Ecto neural progenitor cell (in vitro differentiated cells): Measurements from ENCODE around the gene ACSL1.
A peak's percentile ranks its signal among the peaks of the same experiment; 100 is the strongest.
"Not testable (repeated sequence)": the region's sequence is repeated elsewhere in the genome, so short reads cannot be mapped to it uniquely, and the experiment has no call there.

Experiments
- DNase-seq: peaks from one replicate; pipeline ENCODE4 v3.0.0-alpha.2; 2018; ENCODE audit warnings: low spot score

Gene ACSL1

GRCh38 chr4:184785813-184786212 is 40.0 kb downstream of the ACSL1 start:
- no peak for DNase-seq

GRCh38 chr4:184784628-184785257 is 41.0 kb downstream of the ACSL1 start:
- DNase-seq, result no peak

DNA sequence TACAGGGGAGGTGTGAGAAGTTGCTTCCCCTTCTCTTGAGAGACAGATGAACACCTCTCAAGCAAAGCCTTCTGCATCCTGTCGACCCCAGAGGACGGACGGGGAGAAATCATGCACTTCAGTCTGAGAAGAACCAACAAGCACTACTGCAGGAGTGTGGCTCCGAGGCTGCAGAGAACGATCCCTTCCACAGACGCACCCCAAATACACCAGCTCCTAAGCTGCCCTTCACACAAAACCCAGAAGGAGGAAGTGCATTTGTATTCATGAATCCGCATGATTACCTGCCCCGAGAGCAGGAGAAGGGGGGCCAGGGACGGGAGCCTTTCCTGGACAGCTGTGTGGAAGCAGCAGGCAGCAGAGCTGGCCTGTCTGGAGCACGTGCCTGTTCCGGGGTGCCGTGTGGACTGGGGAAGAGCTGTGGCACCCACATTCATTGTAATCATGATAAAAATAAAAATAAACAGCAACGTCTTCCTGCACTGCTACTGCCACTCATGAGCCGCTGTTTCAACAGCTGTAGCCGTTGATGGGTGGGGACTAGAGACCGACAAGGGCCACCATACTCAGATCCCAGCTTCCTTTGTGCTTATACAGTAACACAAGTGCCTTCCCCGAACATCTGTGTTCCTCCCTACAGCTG is 42.9 kb downstream of the ACSL1 start:
- no peak for DNase-seq

GRCh38 chr4:184779160-184779559 is 46.6 kb downstream of the ACSL1 start:
- not testable (repeated sequence) for DNase-seq

DNA sequence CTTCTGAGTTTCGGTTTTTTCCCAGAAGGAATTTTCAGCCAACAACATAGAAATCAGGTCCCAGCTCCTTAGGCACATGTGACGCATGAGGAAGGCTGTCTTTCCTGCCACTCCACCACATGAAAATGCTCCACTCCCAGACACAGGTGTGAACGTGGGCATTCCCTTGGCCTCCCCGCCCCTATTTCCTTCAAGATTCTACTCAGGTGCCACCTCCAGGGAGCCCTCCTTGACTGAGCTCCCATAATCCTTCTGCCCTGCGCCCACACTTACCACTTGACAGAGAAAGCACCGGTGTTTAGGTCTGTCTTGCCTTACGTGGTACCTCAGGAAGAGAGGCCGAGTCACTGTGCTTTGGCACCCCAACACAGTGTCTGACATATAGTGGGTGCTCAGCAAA is 47.4 kb downstream of the ACSL1 start:
- no peak for DNase-seq

DNA sequence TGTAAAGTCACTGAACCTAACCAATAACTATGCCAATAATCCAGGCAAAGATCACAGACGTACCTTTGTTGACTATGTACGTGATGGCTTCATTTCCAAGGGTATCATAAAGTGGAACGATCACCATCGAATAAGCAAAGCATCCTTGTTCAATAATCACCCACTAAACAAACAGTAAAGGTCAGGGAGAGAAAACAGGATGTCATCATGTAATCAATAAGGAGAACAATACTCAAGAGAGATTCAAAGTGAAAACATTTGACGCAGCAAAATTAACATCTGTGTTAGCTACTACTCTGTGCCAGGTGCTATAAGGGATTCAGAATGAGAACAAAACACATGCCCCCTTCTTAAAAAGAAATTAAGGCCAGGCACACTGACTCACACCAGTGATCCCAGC is 48.9 kb downstream of the ACSL1 start:
- DNase-seq, result no peak

DNA sequence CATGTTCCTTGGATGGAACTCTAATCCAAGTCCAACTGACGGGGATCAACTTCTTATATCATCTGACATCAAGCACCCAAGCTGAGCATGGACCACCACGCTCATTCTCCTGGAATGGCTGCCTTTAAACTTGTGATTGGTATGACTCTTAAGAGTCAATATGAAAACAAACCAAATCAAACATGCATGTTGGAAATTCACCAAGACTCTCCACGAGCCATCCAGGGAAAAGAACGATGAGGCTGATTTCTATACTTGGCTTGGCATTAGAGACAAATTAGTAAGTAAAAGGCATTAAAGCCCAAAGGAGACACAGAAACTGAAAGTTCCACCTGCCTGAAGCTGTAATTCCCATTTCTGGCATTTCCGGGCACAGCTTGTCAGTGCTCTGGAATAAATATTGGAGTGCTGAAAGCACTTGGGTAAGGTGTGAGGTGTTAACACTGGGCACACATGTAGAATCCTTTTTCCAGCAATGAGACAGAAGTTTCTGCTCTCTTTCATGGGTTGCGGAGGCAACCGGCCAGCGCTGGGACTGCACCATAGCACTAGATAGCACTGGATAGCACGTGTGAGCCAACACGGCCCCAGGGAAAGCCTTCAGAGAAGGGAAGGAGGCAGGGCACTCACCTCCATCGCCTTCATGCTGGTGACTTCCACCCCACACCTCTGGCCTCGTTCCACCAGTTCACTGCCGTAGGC is 49.8 kb downstream of the ACSL1 start:
- no peak for DNase-seq

DNA sequence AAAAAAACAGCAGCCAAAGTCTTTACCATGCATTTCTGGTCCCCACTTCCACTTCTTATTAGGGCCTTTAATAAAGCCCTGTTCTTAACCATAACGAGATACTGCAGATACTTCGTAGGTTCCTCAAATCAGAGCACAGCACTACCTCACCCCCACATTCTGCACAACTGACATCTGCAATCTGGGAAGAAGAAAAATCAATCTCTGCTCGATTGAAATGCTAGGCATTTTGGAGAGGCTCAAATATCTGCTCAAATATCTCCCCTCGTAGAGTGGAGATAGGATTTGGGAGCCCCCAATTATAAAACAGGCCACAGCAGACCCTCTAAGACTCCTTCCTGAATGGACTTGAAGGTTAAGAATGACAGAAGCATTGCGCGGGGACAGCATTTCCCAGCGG is 51.6 kb downstream of the ACSL1 start:
- DNase-seq, result no peak

- no peak for DNase-seq
Measured at GRCh38 chr4:184771416-184771815, 54.4 kb downstream of the ACSL1 start.

- DNase-seq, result no peak
Measured at GRCh38 chr4:184769141-184769765, 56.5 kb downstream of the ACSL1 start.

DNA sequence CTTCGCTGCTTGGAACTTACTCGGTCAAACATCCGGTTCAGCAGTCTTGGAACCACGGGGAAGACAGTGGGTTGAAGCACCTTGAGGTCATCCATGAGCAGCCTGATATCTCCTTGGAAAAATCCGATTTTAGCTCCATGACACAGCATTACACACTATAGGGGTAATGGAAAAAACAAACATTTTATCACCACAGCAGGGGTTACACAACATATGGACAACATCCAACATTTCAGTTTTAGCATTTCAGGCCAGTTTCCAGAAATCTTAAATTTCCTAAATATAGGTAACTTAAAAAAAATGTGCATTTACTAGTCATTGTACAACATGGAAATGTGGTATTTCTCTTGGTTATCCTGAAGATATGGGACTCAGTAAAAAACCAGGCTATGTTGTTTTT is 57.5 kb downstream of the ACSL1 start:
- no peak for DNase-seq

DNA sequence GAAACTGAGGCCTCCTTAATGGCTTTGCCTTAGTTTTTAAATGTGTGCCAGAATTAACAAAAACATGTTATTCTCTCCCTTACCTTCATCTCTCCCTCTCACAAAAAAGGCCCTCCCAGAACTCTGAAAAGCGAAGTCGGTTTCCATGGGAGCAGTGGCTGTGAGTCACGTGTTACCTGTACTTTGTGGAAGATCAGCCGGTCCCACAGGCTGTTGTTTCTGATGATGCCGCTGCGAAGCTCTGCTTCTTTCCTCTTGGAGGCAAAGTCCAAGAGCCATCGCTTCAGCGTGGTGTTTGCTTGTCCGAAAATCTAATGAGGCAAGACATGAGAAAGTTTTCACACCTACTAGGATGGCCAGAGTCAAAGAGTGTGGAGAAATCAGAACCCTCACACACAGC is 59.3 kb downstream of the ACSL1 start:
- DNase-seq, result no peak

GRCh38 chr4:184765473-184766340 is 60.1 kb downstream of the ACSL1 start:
- DNase-seq, result peak; percentile 51

DNA sequence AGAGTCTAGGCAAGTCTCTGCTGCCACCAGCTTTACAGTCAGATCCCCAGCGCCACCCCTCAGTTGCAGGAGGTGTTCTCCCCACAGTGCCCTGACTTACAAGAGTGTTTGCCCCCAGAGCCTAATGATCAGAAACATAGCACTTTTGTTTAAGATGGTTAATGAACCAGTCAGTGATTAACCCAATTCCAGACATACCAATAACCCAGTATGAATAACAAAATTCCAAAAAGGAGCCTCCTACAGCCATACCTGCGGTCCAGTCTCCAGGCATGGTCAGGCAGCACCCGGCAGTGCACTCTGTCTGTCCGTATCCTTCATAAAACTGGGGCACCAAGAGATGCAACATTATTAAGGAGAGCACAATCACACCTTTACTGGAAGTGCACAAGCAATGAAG is 61.2 kb downstream of the ACSL1 start:
- DNase-seq, result no peak

DNA sequence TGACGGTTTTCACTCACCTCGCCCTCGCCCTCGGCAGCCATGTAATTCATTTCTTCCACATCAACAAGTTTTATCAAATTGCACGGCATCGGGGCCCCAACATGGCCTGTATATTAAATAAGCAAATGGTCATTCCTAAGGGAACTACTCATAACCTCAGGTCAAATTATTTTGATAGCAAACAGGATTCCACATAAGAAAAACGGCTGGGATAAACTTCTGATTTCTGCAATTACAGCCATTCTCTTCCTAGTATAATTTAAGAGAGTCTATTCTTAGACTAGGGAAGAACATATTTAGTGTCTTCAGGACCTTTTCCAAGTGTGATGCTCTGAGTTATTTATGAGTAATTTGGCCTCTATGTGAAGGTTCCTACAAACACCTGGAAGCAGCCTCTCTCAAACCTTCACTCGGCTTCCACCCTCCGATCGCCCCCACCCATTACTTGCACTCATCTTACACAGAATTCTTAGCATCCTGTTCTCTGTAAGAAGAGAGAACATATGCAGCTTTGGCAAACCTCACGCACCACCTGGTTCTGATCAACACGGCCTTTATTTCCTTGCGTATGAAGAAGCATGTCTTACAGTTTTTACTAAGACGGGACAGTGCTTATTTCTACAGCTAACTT is 62.5 kb downstream of the ACSL1 start:
- no peak for DNase-seq

DNA sequence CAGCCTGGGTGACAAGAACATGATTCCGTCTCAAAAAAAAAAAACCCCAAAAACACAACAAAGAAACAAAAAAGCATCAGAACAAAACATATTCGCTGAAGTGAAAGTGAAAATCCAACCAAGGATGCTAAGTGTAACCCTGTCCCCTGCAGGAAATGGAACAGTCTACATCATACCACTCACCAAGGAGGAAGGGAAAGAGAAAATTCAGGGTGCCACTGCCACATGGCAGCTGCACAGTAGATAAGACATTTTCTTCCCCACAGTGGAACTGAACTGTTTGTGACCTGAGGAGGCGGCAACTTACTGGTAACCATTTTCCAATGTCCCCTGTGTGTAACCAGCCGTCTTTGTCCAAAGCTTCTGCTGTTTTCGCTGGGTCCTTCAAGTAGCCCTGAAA is 63.7 kb downstream of the ACSL1 start:
- DNase-seq, result no peak

GRCh38 chr4:184760681-184761080 is 65.1 kb downstream of the ACSL1 start:
- no peak for DNase-seq

- no peak for DNase-seq
Measured at GRCh38 chr4:184757810-184758209, 68.0 kb downstream of the ACSL1 start.

GRCh38 chr4:184756399-184756798 is 69.4 kb downstream of the ACSL1 start:
- DNase-seq, result no peak

- DNase-seq, result no peak
Measured at GRCh38 chr4:184755278-184755677, 70.5 kb downstream of the ACSL1 start.

DNA sequence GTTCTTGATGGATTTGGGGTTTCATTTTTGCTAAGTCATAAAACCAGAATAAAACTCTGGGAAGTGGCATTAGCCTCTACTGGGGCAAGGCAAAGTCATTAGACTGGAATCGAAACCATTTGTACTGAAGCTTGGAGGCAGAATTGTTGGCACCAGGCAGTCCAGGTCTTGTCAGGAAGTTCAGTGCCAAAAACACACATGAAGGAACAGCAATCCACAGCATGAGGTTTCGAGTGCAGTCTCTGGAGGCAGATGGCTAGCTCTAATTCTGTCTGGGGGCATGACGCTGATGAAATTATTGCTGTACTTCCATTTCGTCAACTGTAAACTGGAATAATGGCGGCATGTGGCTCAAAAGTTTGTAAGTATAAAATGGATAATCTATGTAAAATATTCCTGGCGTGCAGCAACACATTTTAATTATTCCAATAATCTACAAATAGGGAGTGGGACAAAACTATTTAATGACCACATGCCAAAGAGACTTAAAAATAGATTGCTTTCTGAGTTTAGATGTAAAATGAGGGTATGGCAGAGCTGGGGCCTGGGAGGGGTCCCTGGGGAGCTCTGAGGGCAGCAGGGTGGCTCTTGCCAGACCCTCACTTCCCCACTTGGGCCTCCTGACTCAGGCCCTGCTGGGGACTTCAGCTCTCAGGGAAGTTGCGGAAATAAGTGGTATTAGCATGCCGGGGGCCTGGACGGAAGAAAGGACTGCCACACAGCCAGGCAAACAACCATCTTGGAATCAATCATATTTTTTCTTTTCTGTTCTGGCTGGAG is 73.1 kb downstream of the ACSL1 start:
- no peak for DNase-seq
